Esophagus squamous epithelium (tissue), 5 donors: Measurements from ENCODE around the gene TEP1. TPM values are rescaled to one million over a fixed set of nuclear protein-coding genes. Genes with fewer than 3 reads are reported as not detected.

Experiments
- DNase-seq: peaks from one replicate; lab custom pipeline; 2025; lab: John Stamatoyannopoulos, UW
- H3K27ac ChIP-seq, 4 donors: fragments of 200-600 bp; sonication (generic); one replicate each; pipeline ENCODE4 v1.5.1; 2016 to 2019; ENCODE audit warnings: mild to moderate bottlenecking in 1 of 4
- H3K27me3 ChIP-seq, 4 donors: fragments of 200-600 bp; sonication (generic); 1 replicate in 3 of 4; 2 replicates in 1 of 4; pipeline versions ENCODE4 v1.5.1 to v1.6.0; 2017 to 2021; ENCODE audit warnings: antibody characterized with exemption in 1 of 4
- H3K36me3 ChIP-seq, 3 donors: fragments of 200-600 bp; sonication (generic); one replicate each; pipeline ENCODE4 v1.5.1; 2016 to 2019
- H3K4me1 ChIP-seq, 3 donors: fragments of 200-600 bp; sonication (generic); one replicate each; pipeline ENCODE4 v1.5.1; 2017 to 2019
- H3K4me3 ChIP-seq, 4 donors: fragments of 200-600 bp; sonication (generic); 1 replicate in 3 of 4; 2 replicates in 1 of 4; pipeline ENCODE4 v1.5.1; 2016 to 2019; ENCODE audit warnings: mild to moderate bottlenecking in 2 of 4, moderate library complexity in 1 of 4
- H3K9me3 ChIP-seq, 3 donors: fragments of 200-600 bp; sonication (generic); one replicate each; pipeline ENCODE4 v1.5.1; 2016 to 2019
- POLR2A ChIP-seq, 4 donors: fragments of 450-650 bp; IDR thresholded peaks; one replicate each; pipeline ENCODE4 v1.6.1; 2017; ENCODE audit warnings: antibody characterized with exemption in 4 of 4, mild to moderate bottlenecking in 4 of 4, moderate library complexity in 3 of 4
- WGBS, 2 donors: methylation state at CpG; one replicate each; pipeline ENCODE4 v1.1.5; 2018; 5-methylcytosine and 5-hydroxymethylcytosine counted together
- intact Hi-C: fragments of 100-400 bp; cut with DNase I; formaldehyde crosslinking; loops from one replicate; pipeline ENCODE4 v1.15.0; 2022
- total RNA-seq, 4 donors: library from RNA; depleted of rRNA; stranded (reverse); fragments of >200 nt; gene quantifications; one replicate each; pipeline ENCODE4 v1.1.0, GENCODE V29; 2016
- TF ChIP-seq, protein P1 (sequence below), 6 experiments: fragments of 450-650 bp in 4 of 6; fragments of 200-600 bp in 2 of 6; sonication (generic) in 2 of 6; IDR thresholded peaks; one replicate each; pipeline ENCODE4 v1.5.1; 2016 to 2019; ENCODE audit warnings: antibody characterized with exemption in 6 of 6, mild to moderate bottlenecking in 4 of 6, moderate library complexity in 4 of 6
- donor health status: DM: yes; HTN: yes; CAD: no.

The TEP1 gene
- total RNA-seq, 4 donors from 2014 or later: 13.4 to 16.6 (median 14.7) TPM

- no peak for DNase-seq
- Histone ChIP-seq H3K9me3 (no peaks in the 10 kb centered on the region), H3K4me3 (no peak overlapping the region), H3K36me3 (peaks cover 0 to 100% (median 22%) of the 10 kb centered on the region in 3 donors), H3K27ac (peak overlapping the region; percentile 40 to 69 (median 62)), H3K4me1 (peaks cover 0 to 17% (median 0%) of the 10 kb centered on the region in 3 donors), H3K27me3 (no peaks in the 10 kb centered on the region)
- TF ChIP-seq, protein P1, sequence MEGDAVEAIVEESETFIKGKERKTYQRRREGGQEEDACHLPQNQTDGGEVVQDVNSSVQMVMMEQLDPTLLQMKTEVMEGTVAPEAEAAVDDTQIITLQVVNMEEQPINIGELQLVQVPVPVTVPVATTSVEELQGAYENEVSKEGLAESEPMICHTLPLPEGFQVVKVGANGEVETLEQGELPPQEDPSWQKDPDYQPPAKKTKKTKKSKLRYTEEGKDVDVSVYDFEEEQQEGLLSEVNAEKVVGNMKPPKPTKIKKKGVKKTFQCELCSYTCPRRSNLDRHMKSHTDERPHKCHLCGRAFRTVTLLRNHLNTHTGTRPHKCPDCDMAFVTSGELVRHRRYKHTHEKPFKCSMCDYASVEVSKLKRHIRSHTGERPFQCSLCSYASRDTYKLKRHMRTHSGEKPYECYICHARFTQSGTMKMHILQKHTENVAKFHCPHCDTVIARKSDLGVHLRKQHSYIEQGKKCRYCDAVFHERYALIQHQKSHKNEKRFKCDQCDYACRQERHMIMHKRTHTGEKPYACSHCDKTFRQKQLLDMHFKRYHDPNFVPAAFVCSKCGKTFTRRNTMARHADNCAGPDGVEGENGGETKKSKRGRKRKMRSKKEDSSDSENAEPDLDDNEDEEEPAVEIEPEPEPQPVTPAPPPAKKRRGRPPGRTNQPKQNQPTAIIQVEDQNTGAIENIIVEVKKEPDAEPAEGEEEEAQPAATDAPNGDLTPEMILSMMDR (IDR thresholded peaks at IDR 0.05): no peak
- no peak for TF ChIP-seq POLR2A (IDR thresholded peaks at IDR 0.05)
- intact Hi-C loops: no loop called here
- WGBS, 2 donors: 22 to 23% methylated on average over 1 of the region's 1 CpG
Measured at GRCh38 chr14:20400589-20400964, 12.7 kb downstream of the TEP1 start.

GRCh38 chr14:20397511-20397910 is 15.8 kb downstream of the TEP1 start:
- Histone ChIP-seq H3K27me3 (no peaks in the 10 kb centered on the region), H3K9me3 (no peaks in the 10 kb centered on the region), H3K4me1 (peaks cover 0 to 17% (median 0%) of the 10 kb centered on the region in 3 donors), H3K4me3 (no peak overlapping the region), H3K36me3 (peaks cover 0 to 100% (median 24%) of the 10 kb centered on the region in 3 donors), H3K27ac (no peak overlapping the region)
- intact Hi-C loops: no loop called here
- DNase-seq: no peak
- 85 to 94% methylated on average over 2 to 3 of the region's 3 CpGs for WGBS, 2 donors
- TF ChIP-seq POLR2A (IDR thresholded peaks at IDR 0.05): no peak
- TF ChIP-seq, protein P1 (IDR thresholded peaks at IDR 0.05): no peak

DNA sequence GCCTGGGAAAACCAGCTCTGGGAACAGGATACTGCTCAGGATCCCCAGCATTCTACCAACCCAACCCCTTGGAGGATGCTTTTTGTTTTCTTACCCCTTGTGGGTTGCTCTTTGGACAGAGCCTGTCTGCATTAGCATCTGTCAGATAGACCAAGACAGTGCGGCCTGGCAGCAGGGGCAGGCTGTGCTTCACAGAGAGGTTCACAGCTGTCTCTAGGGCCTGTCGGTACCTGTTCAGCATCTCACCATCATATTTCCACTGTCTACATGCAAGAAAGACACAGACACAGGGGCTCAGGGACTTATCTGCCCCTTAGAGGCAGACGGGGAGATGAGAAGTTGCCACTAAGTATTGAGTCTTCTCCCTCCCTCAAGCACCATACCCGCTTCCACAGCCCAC is 21.8 kb downstream of the TEP1 start:
- Histone ChIP-seq H3K27me3 (no peaks in the 10 kb centered on the region), H3K4me3 (no peak overlapping the region), H3K27ac (no peak overlapping the region), H3K4me1 (no peaks in the 10 kb centered on the region), H3K36me3 (peaks cover 31 to 100% (median 52%) of the 10 kb centered on the region in 3 donors), H3K9me3 (no peaks in the 10 kb centered on the region)
- intact Hi-C loops: no loop called here
- no peak for TF ChIP-seq POLR2A (IDR thresholded peaks at IDR 0.05)
- TF ChIP-seq, protein P1 (IDR thresholded peaks at IDR 0.05): no peak
- no peak for DNase-seq
- 96 to 100% methylated on average over 3 to 4 of the region's 4 CpGs for WGBS, 2 donors

GRCh38 chr14:20388159-20388558 is 25.1 kb downstream of the TEP1 start:
- H3K27me3 ChIP-seq: no peaks in the 10 kb centered on the region
- no peak overlapping the region for H3K27ac ChIP-seq
- H3K36me3 ChIP-seq: peaks cover 64 to 100% (median 69%) of the 10 kb centered on the region in 3 donors
- WGBS, 2 donors: 70 to 71% methylated on average over 4 of the region's 4 CpGs
- H3K9me3 ChIP-seq: no peaks in the 10 kb centered on the region
- intact Hi-C loops: no loop called here
- DNase-seq: no peak
- H3K4me3 ChIP-seq: no peak overlapping the region
- H3K4me1 ChIP-seq: no peaks in the 10 kb centered on the region
- TF ChIP-seq, protein P1 (IDR thresholded peaks at IDR 0.05): no peak
- TF ChIP-seq POLR2A (IDR thresholded peaks at IDR 0.05): no peak

DNA sequence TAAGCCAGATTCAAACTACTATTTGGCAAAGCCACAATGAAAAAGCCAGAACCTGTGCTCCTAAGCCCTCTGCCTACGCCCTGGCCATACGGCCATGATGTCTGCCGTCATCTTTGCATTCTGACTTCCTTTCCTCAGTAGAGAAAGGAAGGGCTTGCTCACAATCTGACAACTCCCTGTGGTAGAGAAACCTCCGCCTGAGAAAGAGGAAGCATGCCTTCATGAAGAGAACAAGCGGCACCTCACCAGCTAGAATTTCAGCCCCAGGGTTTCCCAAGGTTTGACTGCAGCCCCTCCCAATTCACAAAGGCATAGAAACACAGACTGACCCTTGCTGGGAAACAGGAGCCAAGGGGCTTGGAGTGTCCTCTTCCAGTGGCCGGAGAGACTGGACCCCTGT is 25.7 kb downstream of the TEP1 start:
- H3K36me3 ChIP-seq: peaks cover 70 to 100% (median 74%) of the 10 kb centered on the region in 3 donors
- TF ChIP-seq, protein P1 (IDR thresholded peaks at IDR 0.05): no peak
- TF ChIP-seq POLR2A (IDR thresholded peaks at IDR 0.05): no peak

More for the DNA sequence above, 25.7 kb downstream of the TEP1 start:
- intact Hi-C loops: no loop called here
- no peaks in the 10 kb centered on the region for H3K4me1 ChIP-seq
- WGBS, 2 donors: 69 to 88% methylated on average over 5 to 6 of the region's 6 CpGs
- no peak for DNase-seq
- H3K9me3 ChIP-seq: no peaks in the 10 kb centered on the region
- no peak overlapping the region for H3K27ac ChIP-seq
- no peaks in the 10 kb centered on the region for H3K27me3 ChIP-seq
- no peak overlapping the region for H3K4me3 ChIP-seq
